Neural cell (in vitro differentiated cells): ENCODE measurements around the gene FAM78B. TPM values are rescaled to one million over a fixed set of nuclear protein-coding genes. Genes with fewer than 3 reads are reported as not detected.

Experiments used
- H2AFZ ChIP-seq: fragments of 200-600, 300-800 bp; sonication (generic), shearing (Covaris generic); 2 replicates; pipeline ENCODE4 v1.6.0; 2014; ENCODE audit warnings: low read depth, mild to moderate bottlenecking, antibody characterized with exemption, low read length, moderate library complexity
- H3F3A ChIP-seq: fragments of 200-600 bp; shearing (Covaris generic); 2 replicates; pipeline ENCODE4 v1.6.1; 2016; ENCODE audit warnings: mild to moderate bottlenecking, moderate library complexity, mixed read lengths, antibody characterized with exemption, low read length; ENCODE audit not compliant: insufficient read depth, poor library complexity, severe bottlenecking
- H3K27ac ChIP-seq: fragments of 200-600, 300-800 bp; sonication (generic), shearing (Covaris generic); 2 replicates; pipeline ENCODE4 v1.5.1; 2014; ENCODE audit warnings: mild to moderate bottlenecking, low read length, moderate library complexity
- H3K27me3 ChIP-seq: fragments of 300-800, 200-600 bp; sonication (generic), shearing (Covaris generic); 2 replicates; pipeline ENCODE4 v1.6.0; 2014; ENCODE audit warnings: mild to moderate bottlenecking, low read depth, low read length, moderate library complexity; ENCODE audit not compliant: insufficient read depth
- H3K36me3 ChIP-seq: fragments of 300-800, 200-600 bp; sonication (generic), shearing (Covaris generic); 2 replicates; pipeline ENCODE4 v1.5.1; 2014; ENCODE audit warnings: mild to moderate bottlenecking, antibody characterized with exemption, low read length, moderate library complexity; ENCODE audit not compliant: insufficient read depth
- H3K4me2 ChIP-seq: fragments of 300-800, 200-600 bp; sonication (generic), shearing (Covaris generic); 2 replicates; pipeline ENCODE4 v1.6.0; 2014; ENCODE audit warnings: mild to moderate bottlenecking, low read length
- H3K4me3 ChIP-seq: fragments of 300-800, 200-600 bp; sonication (generic), shearing (Covaris generic); 2 replicates; pipeline ENCODE4 v1.5.1; 2014; ENCODE audit warnings: mild to moderate bottlenecking, low read length, moderate library complexity
- H3K79me2 ChIP-seq: fragments of 200-600 bp; shearing (Covaris generic); replicated peaks from 2 replicates; pipeline ENCODE4 v1.6.0; 2014; ENCODE audit warnings: mild to moderate bottlenecking, low read length, moderate library complexity; ENCODE audit not compliant: insufficient read depth
- H3K9ac ChIP-seq: fragments of 300-800, 200-600 bp; sonication (generic), shearing (Covaris generic); 2 replicates; pipeline ENCODE4 v1.6.1; 2016; ENCODE audit warnings: mild to moderate bottlenecking, low read length, mixed read lengths
- H3K9me2 ChIP-seq: fragments of 200-600 bp; shearing (Covaris generic); 2 replicates; pipeline ENCODE4 v1.6.1; 2016; ENCODE audit warnings: mild to moderate bottlenecking, low read length, mixed read lengths; ENCODE audit not compliant: insufficient read depth
- H3K9me3 ChIP-seq: fragments of 200-600, 300-800 bp; sonication (generic), shearing (Covaris generic); 2 replicates; pipeline ENCODE4 v1.6.1; 2016; ENCODE audit warnings: mild to moderate bottlenecking, mixed run types, low read length, moderate library complexity, mixed read lengths
- H4K20me1 ChIP-seq: fragments of 200-600 bp; shearing (Covaris generic); 2 replicates; pipeline ENCODE4 v1.6.1; 2016; ENCODE audit warnings: mild to moderate bottlenecking, mixed run types; ENCODE audit not compliant: insufficient read depth
- CTCF ChIP-seq: fragments of 450-650 bp; IDR thresholded peaks from 2 replicates; pipeline ENCODE4 v1.5.1; 2014; ENCODE audit warnings: antibody characterized with exemption, mild to moderate bottlenecking, moderate library complexity; ENCODE audit not compliant: poor library complexity, severe bottlenecking
- EP300 ChIP-seq: fragments of 450-650 bp; conservative IDR thresholded peaks from 2 replicates; pipeline ENCODE4 v1.6.1; 2014; ENCODE audit warnings: antibody characterized with exemption, mild to moderate bottlenecking, moderate library complexity; ENCODE audit not compliant: poor library complexity, severe bottlenecking
- EZH2 ChIP-seq: fragments of 200-600, 300-800 bp; shearing (Covaris generic), sonication (generic); IDR thresholded peaks from 2 replicates; pipeline ENCODE4 v1.6.1; 2014; ENCODE audit warnings: antibody characterized with exemption, low read length, borderline replicate concordance, mild to moderate bottlenecking; ENCODE audit not compliant: insufficient read depth, poor library complexity, severe bottlenecking
- MXI1 ChIP-seq: fragments of 450-650 bp; conservative IDR thresholded peaks from 2 replicates; pipeline ENCODE4 v1.6.1; 2014; ENCODE audit warnings: antibody characterized with exemption, mild to moderate bottlenecking; ENCODE audit not compliant: poor library complexity, severe bottlenecking
- POLR2AphosphoS5 ChIP-seq: IDR thresholded peaks from 2 replicates; pipeline ENCODE4 v1.6.1; 2012
- RAD21 ChIP-seq: fragments of 450-650 bp; conservative IDR thresholded peaks from 2 replicates; pipeline ENCODE4 v1.6.1; 2014; ENCODE audit warnings: antibody characterized with exemption, mild to moderate bottlenecking, moderate library complexity
- SMC3 ChIP-seq: fragments of 450-650 bp; conservative IDR thresholded peaks from 2 replicates; pipeline ENCODE4 v1.6.1; 2014; ENCODE audit warnings: antibody characterized with exemption, mild to moderate bottlenecking, moderate library complexity; ENCODE audit not compliant: poor library complexity
- TAF1 ChIP-seq: IDR thresholded peaks from 2 replicates; pipeline ENCODE4 v1.6.1; 2012; ENCODE audit warnings: low read depth
- polyA plus RNA-seq: library from polyadenylated mRNA; depleted of rRNA; stranded (reverse); fragments of >200 nt; gene quantifications from 2 replicates; pipeline ENCODE4 v1.2.3, GENCODE V29; 2014

FAM78B gene
- polyA plus RNA-seq, 1 donor from 2014 or later, result 2.4 TPM

GRCh38 chr1:166066107-166066506, 100.7 kb downstream of the FAM78B start:
- H3F3A ChIP-seq, result no peaks in the 10 kb centered on the region
- H3K4me2 ChIP-seq, result no peak overlapping the region
- no peaks in the 10 kb centered on the region for H4K20me1 ChIP-seq
- no peaks in the 10 kb centered on the region for H3K27me3 ChIP-seq
- no peak overlapping the region for H3K9ac ChIP-seq
- H3K9me2 ChIP-seq, result no peaks in the 10 kb centered on the region
- no peak overlapping the region for H2AFZ ChIP-seq
- no peaks in the 10 kb centered on the region for H3K79me2 ChIP-seq
- peak; percentile 21 for TF ChIP-seq POLR2AphosphoS5
- TF ChIP-seq EZH2, result no peak
- H3K36me3 ChIP-seq, result no peaks in the 10 kb centered on the region
- no peaks in the 10 kb centered on the region for H3K9me3 ChIP-seq
- H3K4me3 ChIP-seq, result no peak overlapping the region
- H3K27ac ChIP-seq, result peak overlapping the region; percentile 44

- Histone ChIP-seq H3K9ac (no peak overlapping the region), H3K79me2 (no peaks in the 10 kb centered on the region), H4K20me1 (no peaks in the 10 kb centered on the region), H3F3A (no peaks in the 10 kb centered on the region), H2AFZ (no peak overlapping the region), H3K9me3 (no peaks in the 10 kb centered on the region), H3K4me2 (no peak overlapping the region), H3K36me3 (no peaks in the 10 kb centered on the region), H3K27me3 (no peaks in the 10 kb centered on the region), H3K4me3 (no peak overlapping the region), H3K27ac (no peak overlapping the region), H3K9me2 (no peaks in the 10 kb centered on the region)
- TF ChIP-seq CTCF (no peak), TAF1 (no peak), MXI1 (no peak), EP300 (no peak), RAD21 (no peak)
These were observed 101.8 kb downstream of the FAM78B start for GRCh38 chr1:166064951-166065350.

GRCh38 chr1:166064313-166064926, 102.4 kb downstream of the FAM78B start:
- H3K9me2 ChIP-seq, result no peaks in the 10 kb centered on the region
- no peak overlapping the region for H3K27ac ChIP-seq
- no peaks in the 10 kb centered on the region for H3K36me3 ChIP-seq
- H3K9me3 ChIP-seq, result no peaks in the 10 kb centered on the region
- no peak overlapping the region for H3K4me2 ChIP-seq
- no peaks in the 10 kb centered on the region for H3K79me2 ChIP-seq
- no peaks in the 10 kb centered on the region for H3K27me3 ChIP-seq
- H3K9ac ChIP-seq, result no peak overlapping the region
- TF ChIP-seq TAF1 (no peak), SMC3 (no peak), POLR2AphosphoS5 (no peak), EZH2 (no peak)
- H4K20me1 ChIP-seq, result no peaks in the 10 kb centered on the region
- no peak overlapping the region for H2AFZ ChIP-seq
- no peak overlapping the region for H3K4me3 ChIP-seq
- H3F3A ChIP-seq, result no peaks in the 10 kb centered on the region
